Measurements from ENCODE around the gene PRRC2B.
"Not testable (repeated sequence)": the region's sequence is repeated elsewhere in the genome, so short reads cannot be mapped to it uniquely, and the experiment has no call there.

DNA sequence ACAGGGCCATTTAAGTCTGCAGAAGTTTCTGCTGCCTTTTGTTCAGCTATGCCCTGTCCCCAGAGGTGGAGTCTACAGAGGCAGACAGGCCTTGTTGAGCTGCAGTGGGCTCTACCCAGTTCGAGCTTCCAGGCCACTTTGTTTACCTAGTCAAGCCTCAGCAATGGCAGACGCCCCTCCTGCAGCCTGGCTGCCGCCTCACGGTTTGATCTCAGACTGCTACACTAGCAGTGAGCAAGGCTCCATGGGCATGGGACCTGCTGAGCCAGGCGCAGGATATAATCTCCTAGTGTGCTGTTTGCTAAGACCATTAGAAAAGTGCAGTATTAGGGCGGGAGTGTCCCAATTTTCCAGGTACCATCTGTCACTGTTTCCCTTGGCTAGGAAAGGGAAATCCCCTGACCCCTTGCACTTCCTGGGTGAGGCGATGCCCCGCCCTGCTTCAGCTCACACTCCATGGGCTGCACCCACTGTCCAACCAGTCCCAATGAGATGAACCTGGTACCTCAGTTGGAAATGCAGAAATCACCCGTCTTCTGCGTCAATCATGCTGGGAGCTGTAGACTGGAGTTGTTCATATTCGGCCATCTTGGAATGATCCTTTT, 48.9 kb upstream of the PRRC2B start:
- TF ChIP-seq, protein P1, sequence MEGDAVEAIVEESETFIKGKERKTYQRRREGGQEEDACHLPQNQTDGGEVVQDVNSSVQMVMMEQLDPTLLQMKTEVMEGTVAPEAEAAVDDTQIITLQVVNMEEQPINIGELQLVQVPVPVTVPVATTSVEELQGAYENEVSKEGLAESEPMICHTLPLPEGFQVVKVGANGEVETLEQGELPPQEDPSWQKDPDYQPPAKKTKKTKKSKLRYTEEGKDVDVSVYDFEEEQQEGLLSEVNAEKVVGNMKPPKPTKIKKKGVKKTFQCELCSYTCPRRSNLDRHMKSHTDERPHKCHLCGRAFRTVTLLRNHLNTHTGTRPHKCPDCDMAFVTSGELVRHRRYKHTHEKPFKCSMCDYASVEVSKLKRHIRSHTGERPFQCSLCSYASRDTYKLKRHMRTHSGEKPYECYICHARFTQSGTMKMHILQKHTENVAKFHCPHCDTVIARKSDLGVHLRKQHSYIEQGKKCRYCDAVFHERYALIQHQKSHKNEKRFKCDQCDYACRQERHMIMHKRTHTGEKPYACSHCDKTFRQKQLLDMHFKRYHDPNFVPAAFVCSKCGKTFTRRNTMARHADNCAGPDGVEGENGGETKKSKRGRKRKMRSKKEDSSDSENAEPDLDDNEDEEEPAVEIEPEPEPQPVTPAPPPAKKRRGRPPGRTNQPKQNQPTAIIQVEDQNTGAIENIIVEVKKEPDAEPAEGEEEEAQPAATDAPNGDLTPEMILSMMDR (IDR thresholded peaks at IDR 0.05): not testable (repeated sequence)
- TF ChIP-seq POLR2A (IDR thresholded peaks at IDR 0.05): not testable (repeated sequence)
